Measurements from ENCODE around the gene BRAP.
"Not testable (repeated sequence)": the region's sequence is repeated elsewhere in the genome, so short reads cannot be mapped to it uniquely, and the experiment has no call there.

BRAP gene

GRCh38 chr12:111624540-111624939 is 61.2 kb downstream of the BRAP start:
- DNase-seq (ENCODE audit: low read depth in 1 of 2, low spot score in 1 of 2) = no peak

GRCh38 chr12:111617841-111618240 is 67.9 kb downstream of the BRAP start:
- not testable (repeated sequence) for DNase-seq (ENCODE audit: low read depth in 1 of 2, low spot score in 1 of 2)

GRCh38 chr12:111616177-111616623 is 69.6 kb downstream of the BRAP start:
- DNase-seq (ENCODE audit: low read depth in 1 of 2, low spot score in 1 of 2) = no peak

- DNase-seq (ENCODE audit: low read depth in 1 of 2, low spot score in 1 of 2) = no peak
Observed at GRCh38 chr12:111607239-111607638, 78.5 kb downstream of the BRAP start.

GRCh38 chr12:111606767-111607230 is 79.0 kb downstream of the BRAP start:
- DNase-seq (ENCODE audit: low read depth in 1 of 2, low spot score in 1 of 2) = no peak

- no peak for DNase-seq (ENCODE audit: low read depth in 1 of 2, low spot score in 1 of 2)
Observed at GRCh38 chr12:111605911-111606766, 79.6 kb downstream of the BRAP start.

GRCh38 chr12:111602857-111603256 is 82.9 kb downstream of the BRAP start:
- not testable (repeated sequence) for DNase-seq (ENCODE audit: low read depth in 1 of 2, low spot score in 1 of 2)

- no peak for DNase-seq (ENCODE audit: low read depth in 1 of 2, low spot score in 1 of 2)
Observed at GRCh38 chr12:111602348-111602747, 83.4 kb downstream of the BRAP start.

- not testable (repeated sequence) for DNase-seq (ENCODE audit: low read depth in 1 of 2, low spot score in 1 of 2)
Observed at GRCh38 chr12:111600986-111601385, 84.8 kb downstream of the BRAP start.

GRCh38 chr12:111600205-111600642 is 85.5 kb downstream of the BRAP start:
- no peak for DNase-seq (ENCODE audit: low read depth in 1 of 2, low spot score in 1 of 2)

GRCh38 chr12:111599453-111600204 is 86.1 kb downstream of the BRAP start:
- DNase-seq (ENCODE audit: low read depth in 1 of 2, low spot score in 1 of 2) = peak; percentile 71 to 81

- peak; percentile 37 to 53 for DNase-seq (ENCODE audit: low read depth in 1 of 2, low spot score in 1 of 2)
Observed at GRCh38 chr12:111598637-111599452, 86.9 kb downstream of the BRAP start, which contains the start of gene ATXN2. ATXN2 (minus strand) TSS chr12:111599315; CDS start chr12:111599034, 281 bp downstream.

- peak in 1 of 2 donors; percentile 6 for DNase-seq (ENCODE audit: low read depth in 1 of 2, low spot score in 1 of 2)
Observed at GRCh38 chr12:111597831-111598636, 87.7 kb downstream of the BRAP start.

- DNase-seq (ENCODE audit: low read depth in 1 of 2, low spot score in 1 of 2) = no peak
Observed at GRCh38 chr12:111596985-111597830, 88.5 kb downstream of the BRAP start.

- DNase-seq (ENCODE audit: low read depth in 1 of 2, low spot score in 1 of 2) = not testable (repeated sequence)
Observed at GRCh38 chr12:111595341-111595835, 90.4 kb downstream of the BRAP start.
